ENCODE results near the gene STK24.

DNA sequence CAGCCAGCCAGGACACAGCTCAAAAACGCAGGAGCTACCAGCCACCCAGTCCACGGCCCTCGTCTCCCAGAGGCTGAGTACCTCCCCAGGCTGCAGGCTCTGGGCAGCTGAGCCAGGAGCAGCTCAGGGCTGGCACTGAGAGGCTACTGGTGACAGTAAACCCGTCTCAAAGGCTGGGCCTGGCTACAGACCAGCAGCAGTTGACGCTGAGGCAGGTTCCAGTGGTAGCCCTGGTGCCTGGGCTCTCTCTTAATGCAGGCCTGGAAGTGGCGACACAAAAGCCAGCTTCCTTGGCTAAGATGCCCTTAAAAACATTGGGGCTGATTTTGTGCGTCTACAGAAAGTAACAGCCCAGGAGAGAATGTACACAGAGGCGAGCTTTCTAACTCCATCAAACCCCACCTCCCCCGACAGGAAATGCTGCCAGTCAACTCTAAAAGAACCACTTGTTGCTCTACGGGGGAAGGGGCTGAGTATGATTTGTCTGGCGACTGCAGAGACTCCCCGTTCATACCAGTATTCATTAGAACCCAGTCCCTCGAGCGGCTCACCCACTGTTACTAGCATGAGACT, 126.3 kb downstream of the STK24 start:
- TF ChIP-seq EZH2 (IDR thresholded peaks at IDR 0.05; ENCODE audit: low read length, missing control alignments), result no peak
- TF ChIP-seq, protein P1, sequence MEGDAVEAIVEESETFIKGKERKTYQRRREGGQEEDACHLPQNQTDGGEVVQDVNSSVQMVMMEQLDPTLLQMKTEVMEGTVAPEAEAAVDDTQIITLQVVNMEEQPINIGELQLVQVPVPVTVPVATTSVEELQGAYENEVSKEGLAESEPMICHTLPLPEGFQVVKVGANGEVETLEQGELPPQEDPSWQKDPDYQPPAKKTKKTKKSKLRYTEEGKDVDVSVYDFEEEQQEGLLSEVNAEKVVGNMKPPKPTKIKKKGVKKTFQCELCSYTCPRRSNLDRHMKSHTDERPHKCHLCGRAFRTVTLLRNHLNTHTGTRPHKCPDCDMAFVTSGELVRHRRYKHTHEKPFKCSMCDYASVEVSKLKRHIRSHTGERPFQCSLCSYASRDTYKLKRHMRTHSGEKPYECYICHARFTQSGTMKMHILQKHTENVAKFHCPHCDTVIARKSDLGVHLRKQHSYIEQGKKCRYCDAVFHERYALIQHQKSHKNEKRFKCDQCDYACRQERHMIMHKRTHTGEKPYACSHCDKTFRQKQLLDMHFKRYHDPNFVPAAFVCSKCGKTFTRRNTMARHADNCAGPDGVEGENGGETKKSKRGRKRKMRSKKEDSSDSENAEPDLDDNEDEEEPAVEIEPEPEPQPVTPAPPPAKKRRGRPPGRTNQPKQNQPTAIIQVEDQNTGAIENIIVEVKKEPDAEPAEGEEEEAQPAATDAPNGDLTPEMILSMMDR (conservative IDR thresholded peaks at IDR 0.05 in 1 of 2, IDR thresholded peaks at IDR 0.05 in 1 of 2; ENCODE audit: low read depth in 1 of 2, low read length in 2 of 2), result no peak
